ENCODE results near the gene DNAJC13. TPM values are rescaled to one million over a fixed set of nuclear protein-coding genes. Genes with fewer than 3 reads are reported as not detected.

DNAJC13 gene
- total and polyA plus RNA-seq, 2 donors (not counting 1 experiment from before 2014, with no cell fraction given): 9.7 to 51.1 TPM

DNA sequence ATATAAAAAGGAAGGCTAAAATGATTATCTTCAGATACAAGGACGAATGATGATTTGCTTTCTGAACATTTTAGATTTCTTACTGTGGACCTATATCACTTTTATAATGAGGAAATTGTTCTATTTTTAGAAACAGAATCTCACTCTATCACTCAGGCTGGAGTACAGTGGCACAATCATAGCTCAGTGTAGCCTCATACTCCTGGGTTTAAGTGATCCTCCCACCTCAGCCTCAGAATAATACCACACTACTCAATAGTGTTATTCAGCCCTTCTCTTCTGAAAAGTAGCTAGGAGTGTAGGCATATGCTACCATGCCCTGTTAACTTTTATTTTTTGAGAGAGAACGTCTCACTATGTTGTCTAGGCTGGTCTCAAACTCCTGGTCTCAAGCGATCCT lies 15.8 kb downstream of the DNAJC13 start:
- Histone ChIP-seq H3K4me2 (replicated peaks; ENCODE audit: low read depth, low read length, poor library complexity, severe bottlenecking) (no peak overlapping the region), H3K4me3 (ENCODE audit: control extremely low read depth in 1 of 5, extremely low read depth in 1 of 5, insufficient read depth in 1 of 5, low read depth in 2 of 5, low read length in 4 of 5) (no peak overlapping the region), H3K36me3 (replicated peaks in 1 of 2; ENCODE audit: control extremely low read depth in 1 of 2, control insufficient read depth in 1 of 2, extremely low read depth in 1 of 2, insufficient read depth in 2 of 2, low read length in 1 of 2) (peaks cover 0 to 2% of the 10 kb centered on the region in 2 experiments), H3K9ac (ENCODE audit: low read length) (no peak overlapping the region), H3K9me3 (ENCODE audit: control extremely low read depth in 1 of 3, control insufficient read depth in 2 of 3, insufficient read depth in 1 of 3, low read length in 2 of 3) (no peaks in the 10 kb centered on the region), H3K79me2 (ENCODE audit: control insufficient read depth, insufficient read depth, low read length) (peaks cover 23% of the 10 kb centered on the region), H3K27me3 (replicated peaks in 1 of 4; ENCODE audit: control extremely low read depth in 1 of 4, control insufficient read depth in 3 of 4, insufficient read depth in 4 of 4, low read length in 3 of 4) (no peaks in the 10 kb centered on the region), H2AFZ (ENCODE audit: insufficient read depth, low read depth, low read length, poor library complexity, severe bottlenecking) (no peak overlapping the region), H3K4me1 (ENCODE audit: control insufficient read depth in 2 of 2, insufficient read depth in 2 of 2, low read length in 2 of 2) (no peaks in the 10 kb centered on the region), H3K27ac (ENCODE audit: low read length in 2 of 2) (no peak overlapping the region), H4K20me1 (ENCODE audit: control insufficient read depth, insufficient read depth, low read length, poor library complexity, severe bottlenecking) (peaks cover 2% of the 10 kb centered on the region)
- ATAC-seq (ENCODE audit: low read depth): no peak
- Mint-ChIP-seq H3K27ac (no peak overlapping the region), H3K4me3 (no peak overlapping the region), H3K4me1 (no peaks in the 10 kb centered on the region), H3K9me3 (ENCODE audit: insufficient read depth) (no peaks in the 10 kb centered on the region), H3K27me3 (no peaks in the 10 kb centered on the region)
- CTCF ChIA-PET: no interaction called here
- POLR2A ChIA-PET: no interaction called here
- intact Hi-C loops (cut with micrococcal nuclease): no loop called here
- no peak for TF ChIP-seq EZH2 (IDR thresholded peaks at IDR 0.05; ENCODE audit: borderline replicate concordance, insufficient read depth, low read depth, low read length, poor library complexity, severe bottlenecking)
- TF ChIP-seq, protein P1, sequence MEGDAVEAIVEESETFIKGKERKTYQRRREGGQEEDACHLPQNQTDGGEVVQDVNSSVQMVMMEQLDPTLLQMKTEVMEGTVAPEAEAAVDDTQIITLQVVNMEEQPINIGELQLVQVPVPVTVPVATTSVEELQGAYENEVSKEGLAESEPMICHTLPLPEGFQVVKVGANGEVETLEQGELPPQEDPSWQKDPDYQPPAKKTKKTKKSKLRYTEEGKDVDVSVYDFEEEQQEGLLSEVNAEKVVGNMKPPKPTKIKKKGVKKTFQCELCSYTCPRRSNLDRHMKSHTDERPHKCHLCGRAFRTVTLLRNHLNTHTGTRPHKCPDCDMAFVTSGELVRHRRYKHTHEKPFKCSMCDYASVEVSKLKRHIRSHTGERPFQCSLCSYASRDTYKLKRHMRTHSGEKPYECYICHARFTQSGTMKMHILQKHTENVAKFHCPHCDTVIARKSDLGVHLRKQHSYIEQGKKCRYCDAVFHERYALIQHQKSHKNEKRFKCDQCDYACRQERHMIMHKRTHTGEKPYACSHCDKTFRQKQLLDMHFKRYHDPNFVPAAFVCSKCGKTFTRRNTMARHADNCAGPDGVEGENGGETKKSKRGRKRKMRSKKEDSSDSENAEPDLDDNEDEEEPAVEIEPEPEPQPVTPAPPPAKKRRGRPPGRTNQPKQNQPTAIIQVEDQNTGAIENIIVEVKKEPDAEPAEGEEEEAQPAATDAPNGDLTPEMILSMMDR (IDR thresholded peaks at IDR 0.05): no peak
- DNase-seq: no peak
- no CpG with 5 or more reads among the region's 3 CpGs for WGBS (ENCODE audit: insufficient coverage)

DNA sequence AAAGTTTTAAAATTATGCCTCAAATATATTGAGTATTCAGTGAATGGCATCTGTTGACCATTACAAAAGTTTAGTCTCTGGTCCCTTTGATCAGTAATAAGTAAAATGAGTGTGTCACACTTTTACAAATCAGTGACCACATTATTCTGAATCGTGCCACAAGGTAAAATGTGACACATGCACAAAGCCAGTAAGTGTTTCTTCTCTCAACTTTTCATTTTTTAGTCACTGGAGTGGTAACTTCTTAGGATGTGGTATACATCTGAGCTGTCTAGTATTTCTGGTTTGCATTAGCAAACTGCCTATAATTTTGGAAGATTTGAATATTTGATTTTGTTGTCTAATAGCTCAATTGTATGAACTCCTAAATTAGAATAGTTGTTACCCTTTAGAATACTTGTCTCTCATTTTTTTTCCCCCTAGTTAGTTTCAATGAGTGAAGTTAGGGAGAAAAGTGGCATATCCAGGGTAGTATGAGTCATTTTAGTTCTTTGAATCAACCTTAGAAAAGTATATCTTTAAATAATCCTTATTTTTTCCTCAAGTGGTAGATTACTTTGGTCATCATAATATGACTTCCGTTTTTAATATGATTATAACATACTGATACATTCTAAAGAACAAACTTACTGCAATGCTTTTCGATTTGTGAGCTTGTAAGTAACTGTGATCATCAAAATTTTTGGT lies 18.1 kb downstream of the DNAJC13 start:
- no peak for TF ChIP-seq EZH2 (IDR thresholded peaks at IDR 0.05; ENCODE audit: borderline replicate concordance, insufficient read depth, low read depth, low read length, poor library complexity, severe bottlenecking)
- TF ChIP-seq, protein P1 (IDR thresholded peaks at IDR 0.05): no peak
- H3K27ac Mint-ChIP-seq: no peak overlapping the region
- WGBS (ENCODE audit: insufficient coverage): no CpG with 5 or more reads among the region's 3 CpGs
- Histone ChIP-seq H3K9ac (ENCODE audit: low read length) (no peak overlapping the region), H3K9me3 (ENCODE audit: control extremely low read depth in 1 of 3, control insufficient read depth in 2 of 3, insufficient read depth in 1 of 3, low read length in 2 of 3) (no peaks in the 10 kb centered on the region), H2AFZ (ENCODE audit: insufficient read depth, low read depth, low read length, poor library complexity, severe bottlenecking) (no peak overlapping the region), H3K79me2 (ENCODE audit: control insufficient read depth, insufficient read depth, low read length) (peaks cover 24% of the 10 kb centered on the region), H3K4me2 (replicated peaks; ENCODE audit: low read depth, low read length, poor library complexity, severe bottlenecking) (no peak overlapping the region), H3K4me3 (ENCODE audit: control extremely low read depth in 1 of 5, extremely low read depth in 1 of 5, insufficient read depth in 1 of 5, low read depth in 2 of 5, low read length in 4 of 5) (no peak overlapping the region), H3K27ac (ENCODE audit: low read length in 2 of 2) (no peak overlapping the region), H3K4me1 (ENCODE audit: control insufficient read depth in 2 of 2, insufficient read depth in 2 of 2, low read length in 2 of 2) (no peaks in the 10 kb centered on the region), H4K20me1 (ENCODE audit: control insufficient read depth, insufficient read depth, low read length, poor library complexity, severe bottlenecking) (no peaks in the 10 kb centered on the region), H3K36me3 (replicated peaks in 1 of 2; ENCODE audit: control extremely low read depth in 1 of 2, control insufficient read depth in 1 of 2, extremely low read depth in 1 of 2, insufficient read depth in 2 of 2, low read length in 1 of 2) (peaks cover 0 to 2% of the 10 kb centered on the region in 2 experiments), H3K27me3 (replicated peaks in 1 of 4; ENCODE audit: control extremely low read depth in 1 of 4, control insufficient read depth in 3 of 4, insufficient read depth in 4 of 4, low read length in 3 of 4) (no peaks in the 10 kb centered on the region)
- H3K27me3 Mint-ChIP-seq: no peaks in the 10 kb centered on the region
- no peak overlapping the region for H3K4me3 Mint-ChIP-seq
- no peak for ATAC-seq (ENCODE audit: low read depth)
- POLR2A ChIA-PET: no interaction called here
- H3K9me3 Mint-ChIP-seq (ENCODE audit: insufficient read depth): no peaks in the 10 kb centered on the region
- CTCF ChIA-PET: no interaction called here
- no peak for DNase-seq
- intact Hi-C loops (cut with micrococcal nuclease): no loop called here
- no peaks in the 10 kb centered on the region for H3K4me1 Mint-ChIP-seq
